ENCODE data around the gene LRG1.

LRG1 gene

GRCh38 chr19:4493929-4494690 is 45.7 kb downstream of the LRG1 start:
- Mint-ChIP-seq H3K4me1 (ENCODE audit: low read depth) (no peaks in the 10 kb centered on the region), H3K36me3 (ENCODE audit: low read depth) (peaks cover 8% of the 10 kb centered on the region), H3K9me3 (no peaks in the 10 kb centered on the region), H3K27ac (no peak overlapping the region), H3K4me3 (no peak overlapping the region), H3K27me3 (no peaks in the 10 kb centered on the region)

- Mint-ChIP-seq H3K36me3 (ENCODE audit: low read depth) (peaks cover 8% of the 10 kb centered on the region), H3K4me3 (no peak overlapping the region), H3K4me1 (ENCODE audit: low read depth) (no peaks in the 10 kb centered on the region), H3K27ac (no peak overlapping the region), H3K27me3 (no peaks in the 10 kb centered on the region), H3K9me3 (no peaks in the 10 kb centered on the region)
Observed at GRCh38 chr19:4493104-4493928, 46.5 kb downstream of the LRG1 start.

GRCh38 chr19:4492337-4493103 is 47.3 kb downstream of the LRG1 start:
- Mint-ChIP-seq H3K36me3 (ENCODE audit: low read depth) (peaks cover 8% of the 10 kb centered on the region), H3K4me3 (no peak overlapping the region), H3K4me1 (ENCODE audit: low read depth) (no peaks in the 10 kb centered on the region)

GRCh38 chr19:4491446-4491845 is 48.4 kb downstream of the LRG1 start:
- Mint-ChIP-seq H3K36me3 (ENCODE audit: low read depth) (peaks cover 8% of the 10 kb centered on the region), H3K9me3 (no peaks in the 10 kb centered on the region), H3K27me3 (no peaks in the 10 kb centered on the region), H3K27ac (no peak overlapping the region), H3K4me3 (no peak overlapping the region), H3K4me1 (ENCODE audit: low read depth) (no peaks in the 10 kb centered on the region)

More at GRCh38 chr19:4492337-4493103, 47.3 kb downstream of the LRG1 start:
- H3K27ac Mint-ChIP-seq, result no peak overlapping the region
- H3K9me3 Mint-ChIP-seq, result no peaks in the 10 kb centered on the region
- H3K27me3 Mint-ChIP-seq, result no peaks in the 10 kb centered on the region

GRCh38 chr19:4488496-4488895 is 51.3 kb downstream of the LRG1 start:
- Mint-ChIP-seq H3K27ac (no peak overlapping the region), H3K4me1 (ENCODE audit: low read depth) (no peaks in the 10 kb centered on the region), H3K4me3 (no peak overlapping the region), H3K9me3 (no peaks in the 10 kb centered on the region), H3K27me3 (no peaks in the 10 kb centered on the region), H3K36me3 (ENCODE audit: low read depth) (peaks cover 17% of the 10 kb centered on the region)

GRCh38 chr19:4487572-4487971 is 52.3 kb downstream of the LRG1 start:
- no peaks in the 10 kb centered on the region for H3K27me3 Mint-ChIP-seq
- H3K36me3 Mint-ChIP-seq (ENCODE audit: low read depth), result peaks cover 17% of the 10 kb centered on the region
- no peaks in the 10 kb centered on the region for H3K9me3 Mint-ChIP-seq
- no peak overlapping the region for H3K4me3 Mint-ChIP-seq
- H3K4me1 Mint-ChIP-seq (ENCODE audit: low read depth), result no peaks in the 10 kb centered on the region
- no peak overlapping the region for H3K27ac Mint-ChIP-seq
